Trophoblast cell (in vitro differentiated cells and primary cell): Measurements from ENCODE around the gene C1orf87.
A peak's percentile ranks its signal among the peaks of the same experiment; 100 is the strongest.

ENCODE experiments used
- DNase-seq, 2 donors: peaks; one replicate each; pipeline ENCODE4 v3.0.0-alpha.2; 2016
- H2AFZ ChIP-seq: 2 replicates; pipeline ENCODE4 v1.6.1; 2013; ENCODE audit warnings: low read length, moderate library complexity, mild to moderate bottlenecking; ENCODE audit not compliant: insufficient read depth, poor library complexity
- H2AK5ac ChIP-seq: 2 replicates; pipeline ENCODE4 v1.6.1; 2013; ENCODE audit warnings: mild to moderate bottlenecking, low read length
- H2BK120ac ChIP-seq: 2 replicates; pipeline ENCODE4 v1.6.1; 2013; ENCODE audit warnings: low read length, mild to moderate bottlenecking, moderate library complexity; ENCODE audit not compliant: insufficient read depth, poor library complexity
- H2BK12ac ChIP-seq: 2 replicates; pipeline ENCODE4 v1.6.1; 2013; ENCODE audit warnings: mild to moderate bottlenecking, low read length, moderate library complexity
- H2BK5ac ChIP-seq: 2 replicates; pipeline ENCODE4 v1.6.1; 2013; ENCODE audit warnings: low read length, low read depth, moderate library complexity, mild to moderate bottlenecking; ENCODE audit not compliant: poor library complexity
- H3K14ac ChIP-seq: 2 replicates; pipeline ENCODE4 v1.6.1; 2013; ENCODE audit warnings: mild to moderate bottlenecking, low read length
- H3K18ac ChIP-seq: 2 replicates; pipeline ENCODE4 v1.6.1; 2013; ENCODE audit warnings: mild to moderate bottlenecking, low read length
- H3K23ac ChIP-seq: 2 replicates; pipeline ENCODE4 v1.6.1; 2013; ENCODE audit warnings: low read length
- H3K27ac ChIP-seq: 2 replicates; pipeline ENCODE4 v1.5.1; 2013; ENCODE audit warnings: low read depth, mild to moderate bottlenecking, inconsistent platforms, low read length, moderate library complexity
- H3K27me3 ChIP-seq: 2 replicates; pipeline ENCODE4 v1.6.1; 2013; ENCODE audit warnings: inconsistent platforms, mild to moderate bottlenecking, low read length, moderate library complexity; ENCODE audit not compliant: insufficient read depth
- H3K36me3 ChIP-seq, 2 experiments: 1 replicate in 1 of 2; 2 replicates in 1 of 2; pipeline ENCODE4 v1.6.1; 2013; ENCODE audit warnings: low read length in 2 of 2, mild to moderate bottlenecking in 2 of 2, moderate library complexity in 1 of 2; ENCODE audit not compliant: insufficient read depth in 2 of 2, control insufficient read depth in 1 of 2
- H3K4ac ChIP-seq: 2 replicates; pipeline ENCODE4 v1.6.1; 2013; ENCODE audit warnings: low read depth, mild to moderate bottlenecking, low read length, moderate library complexity
- H3K4me1 ChIP-seq, 2 experiments: 1 replicate in 1 of 2; 2 replicates in 1 of 2; pipeline ENCODE4 v1.6.1; 2013; ENCODE audit warnings: low read length in 2 of 2, mild to moderate bottlenecking in 2 of 2, moderate library complexity in 1 of 2; ENCODE audit not compliant: insufficient read depth in 2 of 2, control insufficient read depth in 1 of 2
- H3K4me2 ChIP-seq: 2 replicates; pipeline ENCODE4 v1.6.1; 2013; ENCODE audit warnings: inconsistent platforms, mild to moderate bottlenecking, low read length, moderate library complexity
- H3K4me3 ChIP-seq: 2 replicates; pipeline ENCODE4 v1.5.1; 2013; ENCODE audit warnings: mild to moderate bottlenecking, low read depth, low read length, inconsistent platforms
- H3K79me1 ChIP-seq: one replicate; pipeline ENCODE4 v1.6.1; 2013; ENCODE audit warnings: low read length
- H3K79me2 ChIP-seq: 2 replicates; pipeline ENCODE4 v1.6.1; 2013; ENCODE audit warnings: low read length, mild to moderate bottlenecking; ENCODE audit not compliant: control insufficient read depth, insufficient read depth, poor library complexity
- H3K9ac ChIP-seq: 2 replicates; pipeline ENCODE4 v1.6.1; 2013; ENCODE audit warnings: mild to moderate bottlenecking, low read length
- H3K9me3 ChIP-seq: 2 replicates; pipeline ENCODE4 v1.6.1; 2013; ENCODE audit warnings: low read depth, mild to moderate bottlenecking, control low read depth, inconsistent platforms, low read length; ENCODE audit not compliant: insufficient read depth
- H4K12ac ChIP-seq: 2 replicates; pipeline ENCODE4 v1.6.1; 2013; ENCODE audit warnings: low read depth, mild to moderate bottlenecking, low read length, moderate library complexity
- H4K8ac ChIP-seq: 2 replicates; pipeline ENCODE4 v1.6.1; 2013; ENCODE audit warnings: low read depth, mild to moderate bottlenecking, low read length, moderate library complexity
- H4K91ac ChIP-seq: one replicate; pipeline ENCODE4 v1.6.1; 2013; ENCODE audit warnings: low read depth, mild to moderate bottlenecking, low read length, moderate library complexity
- WGBS: extraction: QIAGEN DNeasy Blood & Tissue Kit; methylation state at CpG from one replicate; pipeline ENCODE4 v1.1.7; 2013; ENCODE audit warnings: missing lambda C conversion rate; ENCODE audit not compliant: insufficient read length, insufficient coverage; ENCODE audit errors: extremely low coverage; 5-methylcytosine and 5-hydroxymethylcytosine counted together

The C1orf87 gene

GRCh38 chr1:59949648-59950047, 123.9 kb downstream of the C1orf87 start:
- Histone ChIP-seq H3K18ac (no peak overlapping the region), H3K27me3 (no peaks in the 10 kb centered on the region), H3K4ac (no peak overlapping the region), H4K12ac (no peak overlapping the region), H4K8ac (no peak overlapping the region), H2BK12ac (no peak overlapping the region), H3K4me1 (no peaks in the 10 kb centered on the region), H3K4me3 (no peak overlapping the region), H3K36me3 (no peaks in the 10 kb centered on the region), H3K23ac (no peak overlapping the region), H3K79me2 (no peaks in the 10 kb centered on the region), H3K14ac (no peak overlapping the region), H3K9ac (no peak overlapping the region), H3K27ac (no peak overlapping the region), H4K91ac (no peak overlapping the region), H2BK5ac (no peak overlapping the region), H2AK5ac (no peak overlapping the region), H3K4me2 (no peak overlapping the region), H2AFZ (no peak overlapping the region), H2BK120ac (no peak overlapping the region), H3K79me1 (no peaks in the 10 kb centered on the region), H3K9me3 (no peaks in the 10 kb centered on the region)
- no peak for DNase-seq

GRCh38 chr1:59948990-59949389, 124.6 kb downstream of the C1orf87 start:
- H3K18ac ChIP-seq, result no peak overlapping the region
- no peaks in the 10 kb centered on the region for H3K27me3 ChIP-seq
- no peak for DNase-seq
- no CpG with 5 or more reads among the region's 1 CpG for WGBS
- H2BK120ac ChIP-seq, result no peak overlapping the region
- no peak overlapping the region for H3K9ac ChIP-seq
- no peak overlapping the region for H3K23ac ChIP-seq
- H3K4ac ChIP-seq, result no peak overlapping the region
- H4K91ac ChIP-seq, result no peak overlapping the region
- H2BK12ac ChIP-seq, result no peak overlapping the region
- H3K79me1 ChIP-seq, result no peaks in the 10 kb centered on the region
- H4K8ac ChIP-seq, result no peak overlapping the region
- H2BK5ac ChIP-seq, result no peak overlapping the region
- H2AFZ ChIP-seq, result no peak overlapping the region
- no peak overlapping the region for H3K27ac ChIP-seq
- H2AK5ac ChIP-seq, result no peak overlapping the region
- no peak overlapping the region for H4K12ac ChIP-seq
- no peak overlapping the region for H3K14ac ChIP-seq
- H3K79me2 ChIP-seq, result no peaks in the 10 kb centered on the region
- H3K36me3 ChIP-seq, result no peaks in the 10 kb centered on the region
- no peaks in the 10 kb centered on the region for H3K9me3 ChIP-seq
- no peak overlapping the region for H3K4me2 ChIP-seq
- no peaks in the 10 kb centered on the region for H3K4me1 ChIP-seq
- H3K4me3 ChIP-seq, result no peak overlapping the region

GRCh38 chr1:59947047-59947938, 126.3 kb downstream of the C1orf87 start:
- no peak overlapping the region for H2AFZ ChIP-seq
- no peaks in the 10 kb centered on the region for H3K4me1 ChIP-seq
- no peak overlapping the region for H2BK5ac ChIP-seq
- no peaks in the 10 kb centered on the region for H3K27me3 ChIP-seq
- no peak overlapping the region for H3K4me3 ChIP-seq
- H3K79me1 ChIP-seq, result no peaks in the 10 kb centered on the region
- no peak overlapping the region for H4K8ac ChIP-seq
- H2BK12ac ChIP-seq, result no peak overlapping the region
- no peaks in the 10 kb centered on the region for H3K79me2 ChIP-seq
- no peak overlapping the region for H3K9ac ChIP-seq
- WGBS, result no CpG with 5 or more reads among the region's 6 CpGs
- H3K4me2 ChIP-seq, result no peak overlapping the region
- no peak overlapping the region for H3K18ac ChIP-seq
- H4K91ac ChIP-seq, result no peak overlapping the region
- no peak overlapping the region for H3K23ac ChIP-seq
- no peak overlapping the region for H3K27ac ChIP-seq
- no peak overlapping the region for H2AK5ac ChIP-seq
- no peaks in the 10 kb centered on the region for H3K9me3 ChIP-seq
- no peak overlapping the region for H3K14ac ChIP-seq
- H2BK120ac ChIP-seq, result no peak overlapping the region
- peak; percentile 56 to 81 for DNase-seq
- H3K36me3 ChIP-seq, result no peaks in the 10 kb centered on the region
- no peak overlapping the region for H4K12ac ChIP-seq
- no peak overlapping the region for H3K4ac ChIP-seq

GRCh38 chr1:59945790-59946189, 127.8 kb downstream of the C1orf87 start:
- no peak overlapping the region for H3K14ac ChIP-seq
- H3K27ac ChIP-seq, result no peak overlapping the region
- H2BK12ac ChIP-seq, result no peak overlapping the region
- H3K4me3 ChIP-seq, result no peak overlapping the region
- no peak overlapping the region for H4K12ac ChIP-seq
- no peak overlapping the region for H3K9ac ChIP-seq
- H2AFZ ChIP-seq, result no peak overlapping the region
- no peak overlapping the region for H2BK5ac ChIP-seq
- no peak overlapping the region for H4K8ac ChIP-seq
- no peaks in the 10 kb centered on the region for H3K27me3 ChIP-seq
- no peaks in the 10 kb centered on the region for H3K4me1 ChIP-seq
- no peak overlapping the region for H2AK5ac ChIP-seq
- no peaks in the 10 kb centered on the region for H3K79me1 ChIP-seq
- no peak overlapping the region for H3K18ac ChIP-seq
- H3K23ac ChIP-seq, result no peak overlapping the region
- no peak for DNase-seq
- H3K9me3 ChIP-seq, result no peaks in the 10 kb centered on the region
- H4K91ac ChIP-seq, result no peak overlapping the region
- H3K4me2 ChIP-seq, result no peak overlapping the region
- no peaks in the 10 kb centered on the region for H3K79me2 ChIP-seq
- H3K4ac ChIP-seq, result no peak overlapping the region
- H2BK120ac ChIP-seq, result no peak overlapping the region
- H3K36me3 ChIP-seq, result no peaks in the 10 kb centered on the region
- WGBS, result no CpG with 5 or more reads among the region's 1 CpG
